CD1c-positive myeloid dendritic cell (primary cell): ENCODE data around the gene PDE4B.

Source experiments
- DNase-seq: peaks from one replicate; pipeline ENCODE4 v3.0.0-alpha.2; 2016; ENCODE audit errors: extremely low spot score

The PDE4B gene

DNA sequence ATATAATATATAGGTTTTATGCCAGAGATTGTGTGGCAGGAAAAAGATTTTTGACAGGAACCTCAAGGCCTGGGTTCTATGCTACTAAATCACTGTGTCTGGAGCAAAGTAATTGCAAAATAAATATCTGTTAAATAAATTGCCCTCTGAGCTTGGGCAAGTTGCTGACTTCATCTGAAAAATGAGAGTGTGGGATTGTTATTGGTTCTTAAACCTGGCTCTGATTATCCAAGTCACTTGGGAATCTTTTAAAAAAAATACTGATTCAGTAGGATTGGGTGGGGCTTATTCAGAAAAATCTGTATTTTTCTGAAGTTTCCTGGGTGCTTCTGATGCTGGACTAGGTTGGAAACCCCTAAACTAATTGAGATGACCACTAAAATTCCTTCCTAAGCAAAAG lies 567.1 kb downstream of the PDE4B start:
- no peak for DNase-seq

DNA sequence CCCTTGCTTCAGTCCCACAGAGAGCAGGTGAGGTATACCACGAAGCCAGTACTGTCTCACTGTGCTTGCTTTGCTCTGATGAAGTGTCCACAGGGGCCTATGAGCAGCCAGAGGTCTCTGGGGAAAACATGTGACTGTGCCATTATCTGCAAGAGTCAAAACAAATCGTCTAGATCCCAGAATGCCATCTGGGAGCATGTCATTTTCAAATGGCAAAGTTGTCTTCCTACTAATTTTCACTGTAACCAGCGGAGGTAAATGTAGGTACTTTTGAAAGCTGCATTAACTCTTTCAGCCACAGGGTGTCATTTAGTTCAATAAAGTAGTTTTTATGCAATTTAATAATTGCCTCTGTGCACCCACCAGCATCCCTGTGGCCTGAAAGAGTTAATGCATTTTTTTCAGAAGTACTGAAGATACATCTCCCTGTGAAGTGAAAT lies 567.6 kb downstream of the PDE4B start:
- DNase-seq: no peak

DNA sequence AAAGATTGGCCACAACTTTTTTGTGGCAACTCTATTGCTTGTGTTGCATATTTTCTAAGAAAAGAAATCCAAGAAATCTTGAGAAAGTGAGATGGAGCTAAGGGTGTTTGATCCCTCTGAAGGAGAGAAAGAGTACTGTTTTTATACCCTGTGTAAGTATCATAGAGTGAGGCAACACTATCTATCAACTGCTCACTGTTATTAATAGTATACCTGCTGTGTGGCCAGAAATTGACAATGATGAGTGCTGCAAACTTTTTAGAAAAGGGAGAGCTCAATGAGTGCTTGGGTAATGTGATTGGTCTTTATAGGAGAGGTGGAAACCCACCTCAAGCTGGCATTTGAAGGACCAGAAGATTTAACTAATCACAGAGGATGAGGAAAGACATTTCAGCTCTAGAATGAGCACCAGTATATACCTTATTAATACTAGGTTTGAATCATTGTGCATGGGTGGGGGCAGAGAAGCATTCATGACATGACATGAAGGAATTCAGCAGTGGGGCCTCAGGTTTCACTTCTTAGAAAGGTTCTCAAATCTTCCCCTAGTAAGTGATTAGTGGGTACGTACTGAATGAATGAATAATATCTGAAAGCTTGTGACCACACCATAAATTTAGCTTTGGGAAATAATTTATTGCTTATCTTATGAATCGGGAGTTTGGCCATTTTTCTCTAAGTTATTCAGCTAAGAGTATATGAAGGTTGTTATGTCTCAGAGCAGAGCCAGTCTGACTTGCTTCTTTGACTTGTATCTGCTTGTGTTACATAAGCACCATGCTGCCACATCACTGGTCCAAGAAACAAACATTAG lies 572.1 kb downstream of the PDE4B start:
- DNase-seq: no peak

DNA sequence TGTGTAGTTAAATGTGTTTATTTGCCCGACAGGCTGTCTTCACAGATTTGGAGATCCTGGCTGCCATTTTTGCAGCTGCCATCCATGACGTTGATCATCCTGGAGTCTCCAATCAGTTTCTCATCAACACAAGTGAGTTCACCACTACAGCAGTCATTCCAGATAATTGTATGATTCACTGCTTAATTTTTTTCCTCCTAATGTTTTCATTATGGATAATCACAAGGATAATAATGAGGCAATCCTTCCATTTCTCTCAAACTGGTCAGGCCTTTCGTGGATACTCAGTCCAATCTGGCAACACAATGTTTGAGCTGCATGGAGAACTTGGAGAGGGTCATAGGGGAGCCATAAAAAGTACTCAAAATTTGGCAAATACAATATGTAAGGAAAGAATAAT lies 572.9 kb downstream of the PDE4B start:
- no peak for DNase-seq

DNA sequence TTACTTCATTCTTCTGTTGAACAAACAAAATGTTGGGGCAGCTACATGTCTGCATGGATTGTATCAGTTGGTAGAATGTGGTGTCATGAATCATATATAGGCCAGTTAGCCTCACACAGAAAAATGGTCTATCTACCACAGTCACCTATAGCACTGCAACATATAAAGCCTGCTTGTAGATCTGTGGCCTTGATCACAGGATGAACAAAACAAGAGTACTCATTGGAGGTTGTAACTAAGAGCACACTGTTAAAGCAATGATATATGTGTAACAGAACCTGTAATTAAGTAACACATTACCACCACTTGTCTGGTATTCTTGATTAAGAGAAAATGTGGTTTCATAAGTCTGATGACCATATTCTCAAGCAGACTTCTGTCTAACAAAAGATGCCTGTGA lies 573.9 kb downstream of the PDE4B start:
- no peak for DNase-seq

DNA sequence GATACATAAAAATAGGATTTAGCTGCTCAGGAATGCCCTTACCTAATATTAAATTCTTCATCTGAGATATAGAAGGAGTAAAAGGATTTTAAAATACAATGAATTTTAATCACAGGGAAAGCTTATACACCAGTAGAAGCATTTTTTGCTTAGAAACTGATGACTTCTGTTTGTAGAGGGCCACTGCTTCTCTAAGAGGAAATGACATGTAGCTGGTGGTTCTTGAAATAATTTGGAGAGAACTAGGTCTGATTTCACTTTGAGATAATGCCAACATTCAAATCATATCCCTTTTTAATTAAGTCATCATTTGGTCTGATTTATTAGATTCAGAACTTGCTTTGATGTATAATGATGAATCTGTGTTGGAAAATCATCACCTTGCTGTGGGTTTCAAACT lies 574.7 kb downstream of the PDE4B start:
- no peak for DNase-seq

GRCh38 chr1:66368261-66368660 lies 575.6 kb downstream of the PDE4B start:
- no peak for DNase-seq

- DNase-seq: peak; percentile 46
These were observed 577.8 kb downstream of the PDE4B start for GRCh38 chr1:66370462-66370971.

DNA sequence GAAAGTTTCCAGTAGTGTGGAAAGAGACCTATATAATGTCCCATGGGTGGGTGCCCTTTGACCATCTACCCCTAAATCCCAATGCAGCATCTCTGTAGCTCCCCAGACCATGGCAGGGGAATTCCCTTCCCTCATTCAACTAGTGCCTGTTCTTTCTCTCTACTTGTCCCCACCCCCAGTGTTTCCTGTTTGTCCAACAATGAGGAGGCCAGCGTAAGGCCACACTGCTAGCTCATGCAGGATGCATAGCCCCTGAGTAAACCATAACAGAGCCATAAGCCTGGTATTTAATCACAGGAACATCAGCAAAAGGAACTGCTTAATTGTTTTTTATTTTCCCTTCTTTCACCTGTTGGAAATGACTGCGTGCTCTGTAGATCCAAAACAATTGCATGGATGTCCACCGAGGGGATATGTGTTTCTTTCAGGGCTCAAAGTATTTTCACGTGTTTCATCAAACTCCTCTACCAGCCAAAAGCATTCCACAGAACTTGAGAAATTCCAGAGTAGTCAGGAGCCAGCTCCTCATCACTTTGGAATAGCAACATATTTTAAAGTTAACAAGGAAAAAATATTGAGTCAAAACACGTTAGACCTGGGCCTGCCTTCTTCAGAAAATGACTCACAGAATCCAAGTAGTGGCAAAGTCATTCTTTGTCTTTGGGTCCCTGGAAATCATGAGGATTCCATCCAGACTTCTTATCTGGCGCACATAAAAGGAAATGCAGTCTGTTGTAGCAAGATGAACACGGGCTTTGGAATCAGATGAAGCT lies 578.7 kb downstream of the PDE4B start:
- DNase-seq: no peak

DNA sequence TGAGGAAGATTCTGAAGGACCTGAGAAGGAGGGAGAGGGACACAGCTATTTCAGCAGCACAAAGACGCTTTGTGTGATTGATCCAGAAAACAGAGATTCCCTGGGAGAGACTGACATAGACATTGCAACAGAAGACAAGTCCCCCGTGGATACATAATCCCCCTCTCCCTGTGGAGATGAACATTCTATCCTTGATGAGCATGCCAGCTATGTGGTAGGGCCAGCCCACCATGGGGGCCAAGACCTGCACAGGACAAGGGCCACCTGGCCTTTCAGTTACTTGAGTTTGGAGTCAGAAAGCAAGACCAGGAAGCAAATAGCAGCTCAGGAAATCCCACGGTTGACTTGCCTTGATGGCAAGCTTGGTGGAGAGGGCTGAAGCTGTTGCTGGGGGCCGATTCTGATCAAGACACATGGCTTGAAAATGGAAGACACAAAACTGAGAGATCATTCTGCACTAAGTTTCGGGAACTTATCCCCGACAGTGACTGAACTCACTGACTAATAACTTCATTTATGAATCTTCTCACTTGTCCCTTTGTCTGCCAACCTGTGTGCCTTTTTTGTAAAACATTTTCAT lies 579.9 kb downstream of the PDE4B start:
- DNase-seq: no peak

GRCh38 chr1:66373157-66373591 lies 580.5 kb downstream of the PDE4B start:
- peak; percentile 35 for DNase-seq

- DNase-seq: no peak
These were observed 581.5 kb downstream of the PDE4B start for GRCh38 chr1:66374148-66374547.

- DNase-seq: peak; percentile 64
These were observed 581.9 kb downstream of the PDE4B start for GRCh38 chr1:66374561-66375111.

DNA sequence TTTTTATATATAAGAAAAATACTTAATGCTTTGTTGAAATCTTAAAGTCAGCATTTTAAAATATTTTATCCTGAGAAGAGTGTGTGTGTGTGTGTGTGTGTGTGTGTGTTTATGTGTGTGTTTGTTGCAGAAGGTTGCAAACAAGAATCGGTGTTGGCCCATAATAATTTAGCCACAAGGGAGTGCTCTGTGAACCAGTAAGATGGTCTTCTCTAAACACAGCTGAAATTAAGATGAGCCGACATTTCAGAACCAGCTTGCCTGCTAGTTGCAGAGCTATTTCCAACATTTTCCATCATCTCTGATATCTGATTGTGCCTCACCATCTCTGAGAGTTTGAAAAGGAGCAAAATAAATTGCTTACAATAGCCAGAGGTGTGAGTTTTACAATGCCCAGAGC lies 582.4 kb downstream of the PDE4B start:
- DNase-seq: no peak

DNA sequence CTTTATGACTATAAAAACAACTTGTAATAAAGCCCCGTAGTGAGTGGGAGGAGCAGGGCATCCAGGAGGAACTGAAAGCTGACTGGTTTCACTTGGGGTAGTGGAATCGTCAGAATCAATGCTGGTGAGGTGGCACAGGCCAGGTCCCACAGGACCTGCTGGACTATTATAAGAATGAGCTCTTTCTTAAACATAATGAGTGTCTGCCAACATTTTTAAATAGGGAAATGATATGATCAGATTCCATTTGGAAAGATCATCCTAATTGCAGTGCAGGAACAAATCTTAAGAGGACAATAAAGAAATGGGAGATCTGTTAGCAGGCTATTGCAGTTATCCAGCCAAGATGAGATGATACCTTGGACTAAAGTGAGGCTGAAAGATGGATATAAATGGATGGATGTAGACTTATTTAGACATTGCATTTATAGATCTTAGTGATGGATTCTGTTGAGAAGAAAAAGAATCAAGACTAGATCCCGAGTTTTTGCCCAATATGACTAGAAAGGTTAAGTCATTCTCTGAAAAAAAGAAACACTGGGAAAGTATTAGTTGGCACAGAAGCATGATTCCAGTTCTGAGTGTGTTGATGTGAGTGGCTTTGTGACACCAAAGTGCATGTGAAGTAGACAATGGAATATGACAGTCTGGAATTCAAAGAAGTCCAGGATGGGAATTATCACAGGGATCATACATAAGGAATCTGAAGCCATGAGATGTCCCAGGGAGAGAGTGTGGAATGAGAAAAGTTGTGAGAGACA lies 587.9 kb downstream of the PDE4B start:
- peak; percentile 95 for DNase-seq

- DNase-seq: no peak
These were observed 589.1 kb downstream of the PDE4B start for GRCh38 chr1:66381621-66382275.

- DNase-seq: no peak
These were observed 590.5 kb downstream of the PDE4B start for GRCh38 chr1:66383168-66383567.

DNA sequence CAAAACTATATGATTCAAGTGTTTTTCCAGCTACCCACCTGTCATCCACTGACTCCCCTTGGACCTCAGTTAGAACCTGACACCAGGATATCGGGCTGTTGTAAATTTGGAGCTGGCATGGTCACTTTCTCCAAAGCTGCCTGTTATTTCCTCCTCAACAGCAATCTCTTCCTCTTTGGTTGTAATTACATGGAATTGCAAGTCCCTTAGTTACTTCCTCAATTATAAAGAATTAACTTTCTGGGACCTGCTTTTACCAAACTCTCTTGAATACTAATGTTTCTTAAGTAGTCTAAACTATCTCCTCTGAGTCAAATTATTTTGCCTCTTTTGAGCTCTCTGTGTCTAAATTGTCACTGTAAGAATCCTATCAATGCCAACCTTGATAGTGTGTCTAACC lies 590.9 kb downstream of the PDE4B start:
- peak; percentile 77 for DNase-seq

- DNase-seq: no peak
These were observed 591.7 kb downstream of the PDE4B start for GRCh38 chr1:66384258-66384921.

DNA sequence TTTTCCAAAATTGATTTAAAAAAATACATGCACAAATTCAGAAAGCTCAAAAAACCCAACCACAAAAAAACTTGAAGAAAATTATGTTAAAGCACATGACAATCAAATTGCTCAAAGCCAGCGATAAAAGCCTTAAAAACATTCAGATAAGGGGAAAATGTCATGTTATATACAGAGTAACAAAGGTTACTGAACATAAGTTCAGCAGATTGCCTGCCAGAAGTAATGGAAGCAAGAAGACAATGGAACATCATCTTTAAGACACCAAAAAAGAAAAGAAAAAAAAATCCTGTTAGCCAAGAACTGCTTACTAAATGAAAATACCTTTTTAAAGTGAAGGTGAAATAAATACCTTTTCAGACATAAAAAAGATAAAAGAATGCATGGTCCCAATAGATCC lies 594.0 kb downstream of the PDE4B start:
- no peak for DNase-seq
